HG03575 (cell line): ENCODE data around the gene KCNN4.

Source experiments
- ATAC-seq: cut with Tn5 transposase; IDR thresholded peaks from one replicate; pipeline ENCODE4 v1.9.1; 2021; ENCODE audit not compliant: unreplicated experiment, insufficient number of reproducible peaks, low FRiP score; ENCODE audit errors: extremely low read depth

The KCNN4 gene

GRCh38 chr19:43802216-43802951 lies 21.6 kb upstream of the KCNN4 start, which contains the start of gene LYPD5:
LYPD5 (minus strand) TSS chr19:43802447; CDS start chr19:43802380, 67 bp downstream.
- ATAC-seq, result no peak

- ATAC-seq, result no peak
Observed at GRCh38 chr19:43799502-43800142, 18.8 kb upstream of the KCNN4 start.

- ATAC-seq, result no peak
Observed at GRCh38 chr19:43798546-43799409, 18.0 kb upstream of the KCNN4 start.

- no peak for ATAC-seq
Observed at GRCh38 chr19:43798026-43798545, 17.3 kb upstream of the KCNN4 start.

GRCh38 chr19:43797556-43797955 lies 16.8 kb upstream of the KCNN4 start:
- ATAC-seq, result no peak

- ATAC-seq, result no peak
Observed at GRCh38 chr19:43797118-43797517, 16.3 kb upstream of the KCNN4 start.

- no peak for ATAC-seq
Observed at GRCh38 chr19:43790587-43790986, 9.8 kb upstream of the KCNN4 start.

GRCh38 chr19:43789029-43789428 lies 8.3 kb upstream of the KCNN4 start:
- ATAC-seq, result no peak

GRCh38 chr19:43786665-43787064 lies 5.9 kb upstream of the KCNN4 start:
- no peak for ATAC-seq

GRCh38 chr19:43784981-43785808 lies 4.4 kb upstream of the KCNN4 start:
- ATAC-seq, result no peak

GRCh38 chr19:43784241-43784980 lies 3.6 kb upstream of the KCNN4 start:
- no peak for ATAC-seq

- ATAC-seq, result no peak
Observed at GRCh38 chr19:43783636-43784035, 2.9 kb upstream of the KCNN4 start.

- no peak for ATAC-seq
Observed at GRCh38 chr19:43782689-43783231, 2.0 kb upstream of the KCNN4 start.

GRCh38 chr19:43782311-43782660 lies 1.5 kb upstream of the KCNN4 start:
- ATAC-seq, result no peak

GRCh38 chr19:43781630-43782310 lies 997 bp upstream of the KCNN4 start:
- no peak for ATAC-seq

GRCh38 chr19:43779820-43780219 lies 953 bp downstream of the KCNN4 start:
- ATAC-seq, result no peak

- ATAC-seq, result no peak
Observed at GRCh38 chr19:43779147-43779819, 1.5 kb downstream of the KCNN4 start.
